H1 (cell line): ENCODE data around the gene SVEP1. TPM values are rescaled to one million over a fixed set of nuclear protein-coding genes. Genes with fewer than 3 reads are reported as not detected.

ENCODE experiments used
- ASH2L ChIP-seq: fragments of 200-600, 300-600 bp; sonication (generic); IDR thresholded peaks from one replicate; pipeline ENCODE4 v1.7.1; 2017; ENCODE audit warnings: low read length
- CHD7 ChIP-seq: fragments of 300-600 bp; sonication (generic); IDR thresholded peaks from 2 replicates; pipeline ENCODE4 v1.7.1; 2012; ENCODE audit warnings: low read length, moderate library complexity, mild to moderate bottlenecking, inconsistent platforms; ENCODE audit not compliant: insufficient replicate concordance
- ZNF274 ChIP-seq: IDR thresholded peaks from 2 replicates; pipeline ENCODE4 v1.7.0; 2012; ENCODE audit warnings: low read length, borderline replicate concordance; ENCODE audit errors: extremely low read depth
- polyA plus RNA-seq, 7 experiments: library from polyadenylated mRNA; depleted of rRNA in 3 of 7; stranded (reverse) in 5 of 7; unstranded in 2 of 7; fragments of >200 nt in 5 of 7; fragments of 200-250 nt in 2 of 7; gene quantifications; 1 replicate in 5 of 7; 2 replicates in 1 of 7; 4 replicates in 1 of 7; pipeline versions ENCODE4 v1.2.1 to v1.2.3, GENCODE V29; 2011 to 2013; ENCODE audit warnings: missing spikeins in 2 of 7, mixed read lengths in 2 of 7
- total RNA-seq: library from RNA; stranded (reverse); fragmentation: NEBNext Ultra II Directional; extraction: Animal tissue kit (Norgen Biotek cat#: 25700); gene quantifications from 2 replicates; pipeline ENCODE4 v1.2.1, GENCODE V29; 2021

Gene SVEP1
- total and polyA plus RNA-seq, 2 of the 8 experiments (the other 6 are each of a cell fraction or from before 2014, with no cell fraction given), result 0.11 to 0.37 TPM

GRCh38 chr9:110538647-110539041 lies 40.9 kb downstream of the SVEP1 start (continued):
- no peak for TF ChIP-seq CHD7
- TF ChIP-seq ASH2L, result no peak
- TF ChIP-seq ZNF274, result no peak
